ENCODE measurements around the gene ANKFY1.

ANKFY1 gene

DNA sequence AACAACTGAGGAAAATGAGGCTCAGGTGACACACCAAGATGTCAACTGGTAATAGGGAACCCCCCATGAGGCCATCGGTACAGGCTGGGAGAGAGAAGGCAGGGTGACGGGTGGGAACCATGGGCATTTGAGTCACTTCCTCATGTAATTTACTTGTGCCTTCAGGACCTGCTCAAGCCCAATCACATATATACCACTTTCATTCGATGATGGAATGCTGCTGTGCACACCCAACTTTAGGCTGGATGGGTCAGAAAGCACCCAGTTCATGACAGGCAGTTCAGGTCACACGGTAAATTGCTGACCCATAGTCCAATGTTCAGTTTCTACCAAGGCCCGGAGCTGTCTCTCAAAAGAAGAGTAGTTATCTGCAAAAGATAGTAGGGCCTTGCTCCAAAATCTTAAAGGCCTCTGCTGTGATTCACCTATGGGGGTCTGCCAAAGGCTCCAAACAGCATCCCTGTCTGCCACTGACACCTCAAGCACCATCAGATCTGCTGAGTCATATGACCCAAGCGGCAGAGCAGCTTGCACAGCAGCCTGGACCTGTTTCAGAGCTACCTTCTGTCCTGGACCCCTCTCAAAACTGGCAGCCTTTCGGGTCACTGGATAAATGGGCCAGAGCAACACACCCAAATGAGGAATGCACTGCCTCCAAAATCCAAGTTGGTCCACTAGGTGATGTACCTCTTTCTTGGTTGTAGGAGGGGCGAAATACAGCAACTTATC is 145.6 kb downstream of the ANKFY1 start:
- H3K27me3 ChIP-seq (ENCODE audit: low read depth, low read length): no peaks in the 10 kb centered on the region
- H3K9me3 ChIP-seq (ENCODE audit: control insufficient read depth in 1 of 2, low read length in 2 of 2): no peaks in the 10 kb centered on the region
- no peak overlapping the region for H3K4me3 ChIP-seq (ENCODE audit: low read depth in 1 of 2, low read length in 2 of 2)
- H3K27ac ChIP-seq (ENCODE audit: low read length): no peak overlapping the region
- peaks cover 42 to 61% of the 10 kb centered on the region in 2 donors for H3K36me3 ChIP-seq (ENCODE audit: control insufficient read depth in 1 of 2, insufficient read depth in 2 of 2, low read length in 2 of 2)
- H3K4me1 ChIP-seq (ENCODE audit: control insufficient read depth in 1 of 2, insufficient read depth in 2 of 2, low read length in 2 of 2): no peaks in the 10 kb centered on the region

DNA sequence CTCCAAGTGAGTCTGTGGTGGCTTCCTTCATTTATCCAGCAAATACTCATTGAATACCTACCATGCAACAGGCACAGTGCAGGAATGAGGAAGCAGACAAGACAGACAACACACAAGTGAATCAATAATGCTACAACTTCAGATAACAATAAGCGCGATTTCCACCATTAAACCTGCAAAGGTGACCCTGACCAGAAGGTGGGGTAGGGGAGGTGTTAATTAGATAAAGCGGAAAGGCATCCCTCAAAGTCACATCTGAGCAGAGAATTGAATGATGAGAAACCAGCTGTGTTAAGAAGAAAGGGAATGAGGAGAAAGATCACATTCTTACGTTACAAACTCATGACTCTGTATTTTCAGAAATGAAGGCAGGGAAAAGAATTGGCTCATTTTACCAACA is 147.3 kb downstream of the ANKFY1 start:
- no peak overlapping the region for H3K4me3 ChIP-seq (ENCODE audit: low read depth in 1 of 2, low read length in 2 of 2)
- no peaks in the 10 kb centered on the region for H3K4me1 ChIP-seq (ENCODE audit: control insufficient read depth in 1 of 2, insufficient read depth in 2 of 2, low read length in 2 of 2)
- no peak overlapping the region for H3K27ac ChIP-seq (ENCODE audit: low read length)
- H3K27me3 ChIP-seq (ENCODE audit: low read depth, low read length): no peaks in the 10 kb centered on the region
- H3K9me3 ChIP-seq (ENCODE audit: control insufficient read depth in 1 of 2, low read length in 2 of 2): no peaks in the 10 kb centered on the region
- H3K36me3 ChIP-seq (ENCODE audit: control insufficient read depth in 1 of 2, insufficient read depth in 2 of 2, low read length in 2 of 2): peaks cover 48 to 65% of the 10 kb centered on the region in 2 donors

All from muscle layer of duodenum (tissue), 2 donors.